Tibial nerve (tissue), 3 donors: ENCODE results near the gene EMB.
"Not testable (repeated sequence)": the region's sequence is repeated elsewhere in the genome, so short reads cannot be mapped to it uniquely, and the experiment has no call there.

Experiments
- CTCF ChIP-seq, 5 experiments: fragments of 200-600 bp in 3 of 5; fragments of 450-650 bp in 2 of 5; sonication (generic) in 3 of 5; IDR thresholded peaks; one replicate each; pipeline ENCODE4 v1.5.1; 2016 to 2019; ENCODE audit warnings: antibody characterized with exemption in 5 of 5, mild to moderate bottlenecking in 3 of 5, moderate library complexity in 2 of 5
- POLR2A ChIP-seq, 2 donors: fragments of 450-650 bp; IDR thresholded peaks; one replicate each; pipeline ENCODE4 v1.6.1; 2017; ENCODE audit warnings: antibody characterized with exemption in 2 of 2, mild to moderate bottlenecking in 2 of 2, moderate library complexity in 2 of 2

- TF ChIP-seq POLR2A, CTCF (IDR thresholded peaks at IDR 0.05): not testable (repeated sequence)
These were observed 21.4 kb downstream of the EMB start for GRCh38 chr5:50419656-50420055.
